Activated CD4-positive, alpha-beta T cell treated with anti-CD3 and anti-CD28 coated beads, Interleukin-2, amount 10 ng/mL, durations not matched to agents 24 days and 14 days (primary cell): ENCODE data around the gene QSER1. TPM values are rescaled to one million over a fixed set of nuclear protein-coding genes. Genes with fewer than 3 reads are reported as not detected.
A peak's percentile ranks its signal among the peaks of the same experiment; 100 is the strongest.

ENCODE experiments used
- DNase-seq: peaks from one replicate; pipeline ENCODE4 v3.0.0; 2022
- H3K27ac Mint-ChIP-seq: one replicate; pipeline ENCODE4 v1.8.0; 2022; ENCODE audit warnings: mild to moderate bottlenecking, mixed read lengths
- H3K27me3 Mint-ChIP-seq: one replicate; pipeline ENCODE4 v1.8.0; 2022; ENCODE audit warnings: mixed read lengths
- H3K36me3 Mint-ChIP-seq: one replicate; pipeline ENCODE4 v1.8.0; 2022; ENCODE audit warnings: low read depth, mild to moderate bottlenecking, mixed read lengths
- H3K4me1 Mint-ChIP-seq: one replicate; pipeline ENCODE4 v1.8.0; 2021; ENCODE audit warnings: mixed read lengths
- H3K4me3 Mint-ChIP-seq: one replicate; pipeline ENCODE4 v1.8.0; 2022; ENCODE audit warnings: mild to moderate bottlenecking, moderate library complexity, mixed read lengths
- H3K9me3 Mint-ChIP-seq: one replicate; pipeline ENCODE4 v1.8.0; 2021; ENCODE audit warnings: mixed read lengths
- intact Hi-C: fragments of 100-400 bp; cut with micrococcal nuclease; formaldehyde crosslinking; loops from one replicate; pipeline ENCODE4 v1.15.1; 2023
- total RNA-seq: library from RNA; stranded (reverse); gene quantifications from 2 replicates; pipeline ENCODE4 v1.2.3, GENCODE V29; 2022

Gene QSER1
- total RNA-seq, 1 donor from 2014 or later = 18.9 TPM

- peak; percentile 78 for DNase-seq
- no peaks in the 10 kb centered on the region for H3K9me3 Mint-ChIP-seq
- peaks cover 10% of the 10 kb centered on the region for H3K27me3 Mint-ChIP-seq
- peak overlapping the region; percentile 98 for H3K4me3 Mint-ChIP-seq
- intact Hi-C loops = loop anchor here (5.0 to 10.0 kb wide), 6 partner anchors 68 to 1341 kb away; partner anchors contain the start of genes CD59, EIF3M and HIPK3
- H3K4me1 Mint-ChIP-seq = peaks cover 30% of the 10 kb centered on the region
- peaks cover 10% of the 10 kb centered on the region for H3K36me3 Mint-ChIP-seq
- H3K27ac Mint-ChIP-seq = peak overlapping the region; percentile 98
Measured at GRCh38 chr11:32894149-32894827, 1.7 kb downstream of the QSER1 start.

- H3K27me3 Mint-ChIP-seq = peaks cover 7% of the 10 kb centered on the region
- peak overlapping the region; percentile 30 for H3K4me3 Mint-ChIP-seq
- peaks cover 36% of the 10 kb centered on the region for H3K4me1 Mint-ChIP-seq
- H3K9me3 Mint-ChIP-seq = no peaks in the 10 kb centered on the region
- no peak overlapping the region for H3K27ac Mint-ChIP-seq
- intact Hi-C loops = loop anchor here (5.0 to 10.0 kb wide), 6 partner anchors 67 to 1340 kb away; partner anchors contain the start of genes CD59, EIF3M and HIPK3
- peaks cover 13% of the 10 kb centered on the region for H3K36me3 Mint-ChIP-seq
- DNase-seq = no peak
Measured at GRCh38 chr11:32894921-32895320, 2.3 kb downstream of the QSER1 start.

- H3K9me3 Mint-ChIP-seq = no peaks in the 10 kb centered on the region
- peaks cover 13% of the 10 kb centered on the region for H3K36me3 Mint-ChIP-seq
- no peak overlapping the region for H3K4me3 Mint-ChIP-seq
- intact Hi-C loops = loop anchor here (10.0 kb wide), 2 partner anchors 839 to 1339 kb away; partner anchors contain the start of gene CD59
- no peak for DNase-seq
- no peak overlapping the region for H3K27ac Mint-ChIP-seq
- peaks cover 1% of the 10 kb centered on the region for H3K27me3 Mint-ChIP-seq
- H3K4me1 Mint-ChIP-seq = peaks cover 38% of the 10 kb centered on the region
Measured at GRCh38 chr11:32895471-32895870, 2.9 kb downstream of the QSER1 start.

GRCh38 chr11:32897103-32897502 lies 4.5 kb downstream of the QSER1 start:
- intact Hi-C loops = loop anchor here (10.0 kb wide), 2 partner anchors 838 to 1338 kb away; partner anchors contain the start of gene CD59
- Mint-ChIP-seq H3K4me3 (no peak overlapping the region), H3K9me3 (no peaks in the 10 kb centered on the region), H3K27me3 (no peaks in the 10 kb centered on the region), H3K4me1 (peaks cover 35% of the 10 kb centered on the region), H3K27ac (no peak overlapping the region), H3K36me3 (peaks cover 12% of the 10 kb centered on the region)
- no peak for DNase-seq

GRCh38 chr11:32899438-32899837 lies 6.8 kb downstream of the QSER1 start:
- no peak for DNase-seq
- peaks cover 8% of the 10 kb centered on the region for H3K36me3 Mint-ChIP-seq
- H3K4me3 Mint-ChIP-seq = peak overlapping the region; percentile 2
- intact Hi-C loops = loop anchor here (10.0 kb wide), 2 partner anchors 835 to 1335 kb away; partner anchors contain the start of gene CD59
- no peak overlapping the region for H3K27ac Mint-ChIP-seq
- no peaks in the 10 kb centered on the region for H3K9me3 Mint-ChIP-seq
- H3K4me1 Mint-ChIP-seq = peaks cover 29% of the 10 kb centered on the region
- H3K27me3 Mint-ChIP-seq = no peaks in the 10 kb centered on the region

GRCh38 chr11:32902089-32902665 lies 9.6 kb downstream of the QSER1 start:
- no peak for DNase-seq
- Mint-ChIP-seq H3K27me3 (no peaks in the 10 kb centered on the region), H3K4me1 (peaks cover 25% of the 10 kb centered on the region), H3K36me3 (peaks cover 8% of the 10 kb centered on the region), H3K4me3 (no peak overlapping the region), H3K27ac (no peak overlapping the region), H3K9me3 (no peaks in the 10 kb centered on the region)
- intact Hi-C loops = no loop called here

GRCh38 chr11:32905028-32905667 lies 12.5 kb downstream of the QSER1 start:
- intact Hi-C loops = no loop called here
- DNase-seq = no peak
- Mint-ChIP-seq H3K4me1 (peaks cover 10% of the 10 kb centered on the region), H3K36me3 (peaks cover 7% of the 10 kb centered on the region), H3K27ac (no peak overlapping the region), H3K9me3 (peaks cover 6% of the 10 kb centered on the region), H3K4me3 (no peak overlapping the region), H3K27me3 (no peaks in the 10 kb centered on the region)

GRCh38 chr11:32908619-32909018 lies 16.0 kb downstream of the QSER1 start:
- Mint-ChIP-seq H3K4me1 (peaks cover 5% of the 10 kb centered on the region), H3K27me3 (no peaks in the 10 kb centered on the region), H3K9me3 (peaks cover 6% of the 10 kb centered on the region), H3K27ac (no peak overlapping the region), H3K36me3 (peaks cover 11% of the 10 kb centered on the region), H3K4me3 (no peak overlapping the region)
- DNase-seq = peak; percentile 12
- intact Hi-C loops = no loop called here

GRCh38 chr11:32911413-32911812 lies 18.8 kb downstream of the QSER1 start:
- Mint-ChIP-seq H3K4me1 (peaks cover 5% of the 10 kb centered on the region), H3K4me3 (no peak overlapping the region), H3K27me3 (no peaks in the 10 kb centered on the region), H3K27ac (no peak overlapping the region), H3K9me3 (peaks cover 6% of the 10 kb centered on the region), H3K36me3 (peaks cover 11% of the 10 kb centered on the region)
- DNase-seq = peak; percentile 44
- intact Hi-C loops = no loop called here

GRCh38 chr11:32913445-32913844 lies 20.8 kb downstream of the QSER1 start:
- intact Hi-C loops = no loop called here
- Mint-ChIP-seq H3K27me3 (no peaks in the 10 kb centered on the region), H3K4me3 (no peak overlapping the region), H3K36me3 (peaks cover 11% of the 10 kb centered on the region), H3K9me3 (peaks cover 5% of the 10 kb centered on the region), H3K27ac (no peak overlapping the region), H3K4me1 (peaks cover 6% of the 10 kb centered on the region)
- DNase-seq = no peak

GRCh38 chr11:32916361-32916760 lies 23.8 kb downstream of the QSER1 start:
- Mint-ChIP-seq H3K4me1 (peaks cover 16% of the 10 kb centered on the region), H3K4me3 (no peak overlapping the region), H3K27me3 (no peaks in the 10 kb centered on the region), H3K9me3 (no peaks in the 10 kb centered on the region), H3K36me3 (peaks cover 8% of the 10 kb centered on the region), H3K27ac (no peak overlapping the region)
- intact Hi-C loops = no loop called here
- DNase-seq = no peak

GRCh38 chr11:32916994-32917393 lies 24.4 kb downstream of the QSER1 start:
- no peak overlapping the region for H3K4me3 Mint-ChIP-seq
- H3K27me3 Mint-ChIP-seq = no peaks in the 10 kb centered on the region
- DNase-seq = no peak
- H3K9me3 Mint-ChIP-seq = no peaks in the 10 kb centered on the region
- intact Hi-C loops = no loop called here
- no peak overlapping the region for H3K27ac Mint-ChIP-seq
- peaks cover 7% of the 10 kb centered on the region for H3K36me3 Mint-ChIP-seq
- H3K4me1 Mint-ChIP-seq = peaks cover 14% of the 10 kb centered on the region

GRCh38 chr11:32918427-32918826 lies 25.8 kb downstream of the QSER1 start:
- Mint-ChIP-seq H3K27ac (no peak overlapping the region), H3K4me3 (no peak overlapping the region), H3K36me3 (peaks cover 9% of the 10 kb centered on the region), H3K9me3 (no peaks in the 10 kb centered on the region), H3K27me3 (no peaks in the 10 kb centered on the region), H3K4me1 (peaks cover 19% of the 10 kb centered on the region)
- DNase-seq = no peak
- intact Hi-C loops = no loop called here

- no peak overlapping the region for H3K27ac Mint-ChIP-seq
Measured at GRCh38 chr11:32919338-32919737, 26.7 kb downstream of the QSER1 start.

More at GRCh38 chr11:32919338-32919737, 26.7 kb downstream of the QSER1 start:
- DNase-seq = no peak
- no peaks in the 10 kb centered on the region for H3K27me3 Mint-ChIP-seq
- peaks cover 19% of the 10 kb centered on the region for H3K4me1 Mint-ChIP-seq
- H3K36me3 Mint-ChIP-seq = peaks cover 8% of the 10 kb centered on the region
- intact Hi-C loops = no loop called here
- H3K4me3 Mint-ChIP-seq = no peak overlapping the region
- no peaks in the 10 kb centered on the region for H3K9me3 Mint-ChIP-seq
